Measurements from ENCODE around the gene AFF3. TPM values are rescaled to one million over a fixed set of nuclear protein-coding genes. Genes with fewer than 3 reads are reported as not detected.

AFF3 gene
- total RNA-seq, 6 experiments from 2014 or later: 0.80 to 8.2 (median 6.8) TPM

GRCh38 chr2:99695944-99696253, 446.5 kb downstream of the AFF3 start:
- no peak for TF ChIP-seq CTCF (IDR thresholded peaks at IDR 0.05)
- Mint-ChIP-seq H3K4me3 (no peak overlapping the region), H3K4me1 (ENCODE audit: low read depth) (peaks cover 15% of the 10 kb centered on the region), H3K27ac (no peak overlapping the region), H3K36me3 (ENCODE audit: low read depth) (no peaks in the 10 kb centered on the region), H3K9me3 (no peaks in the 10 kb centered on the region), H3K27me3 (ENCODE audit: insufficient read depth) (peaks cover 7% of the 10 kb centered on the region)
- DNase-seq: no peak

- Mint-ChIP-seq H3K4me3 (no peak overlapping the region), H3K4me1 (ENCODE audit: low read depth) (peaks cover 15% of the 10 kb centered on the region), H3K9me3 (no peaks in the 10 kb centered on the region), H3K27ac (no peak overlapping the region), H3K27me3 (ENCODE audit: insufficient read depth) (peaks cover 7% of the 10 kb centered on the region), H3K36me3 (ENCODE audit: low read depth) (no peaks in the 10 kb centered on the region)
- no peak for DNase-seq
- TF ChIP-seq CTCF (IDR thresholded peaks at IDR 0.05): no peak
Observed at GRCh38 chr2:99695130-99695943, 447.1 kb downstream of the AFF3 start.

GRCh38 chr2:99694331-99694730, 448.1 kb downstream of the AFF3 start:
- no peak for DNase-seq
- TF ChIP-seq CTCF (IDR thresholded peaks at IDR 0.05): no peak
- no peak overlapping the region for H3K27ac Mint-ChIP-seq
- no peak overlapping the region for H3K4me3 Mint-ChIP-seq
- no peaks in the 10 kb centered on the region for H3K36me3 Mint-ChIP-seq (ENCODE audit: low read depth)
- H3K27me3 Mint-ChIP-seq (ENCODE audit: insufficient read depth): peaks cover 5% of the 10 kb centered on the region
- peaks cover 14% of the 10 kb centered on the region for H3K4me1 Mint-ChIP-seq (ENCODE audit: low read depth)
- H3K9me3 Mint-ChIP-seq: no peaks in the 10 kb centered on the region

GRCh38 chr2:99692785-99693184, 449.6 kb downstream of the AFF3 start:
- H3K4me1 Mint-ChIP-seq (ENCODE audit: low read depth): peaks cover 3% of the 10 kb centered on the region

GRCh38 chr2:99691926-99692325, 450.5 kb downstream of the AFF3 start:
- Mint-ChIP-seq H3K27me3 (ENCODE audit: insufficient read depth) (peaks cover 10% of the 10 kb centered on the region), H3K9me3 (no peaks in the 10 kb centered on the region), H3K36me3 (ENCODE audit: low read depth) (no peaks in the 10 kb centered on the region), H3K4me3 (no peak overlapping the region), H3K27ac (no peak overlapping the region), H3K4me1 (ENCODE audit: low read depth) (no peaks in the 10 kb centered on the region)
- no peak for DNase-seq
- TF ChIP-seq CTCF (IDR thresholded peaks at IDR 0.05): no peak

More at GRCh38 chr2:99692785-99693184, 449.6 kb downstream of the AFF3 start:
- no peak for DNase-seq
- H3K27ac Mint-ChIP-seq: no peak overlapping the region
- H3K9me3 Mint-ChIP-seq: no peaks in the 10 kb centered on the region
- H3K4me3 Mint-ChIP-seq: no peak overlapping the region
- H3K27me3 Mint-ChIP-seq (ENCODE audit: insufficient read depth): peaks cover 7% of the 10 kb centered on the region
- H3K36me3 Mint-ChIP-seq (ENCODE audit: low read depth): no peaks in the 10 kb centered on the region
- 0 out of 2 replicates have a peak, but pooled peaks have one; percentile 8 for TF ChIP-seq CTCF (IDR thresholded peaks at IDR 0.05)

All from HFFc6 (cell line).